DND-41 (cell line): ENCODE measurements around the gene SYCP2.

ENCODE experiments used
- ATAC-seq: fragments of 200-7000 bp; cut with Tn5 transposase; 3 replicates; pipeline ENCODE4 v1.9.1; 2021; ENCODE audit warnings: low read depth; ENCODE audit not compliant: insufficient read depth
- DNase-seq: peaks from one replicate; pipeline ENCODE4 v3.0.0-alpha.2; 2020
- H2AFZ ChIP-seq: 2 replicates; pipeline ENCODE4 v1.6.0; 2012; ENCODE audit warnings: low read depth, low read length
- H3K27ac ChIP-seq: 2 replicates; pipeline ENCODE4 v1.5.1; 2012; ENCODE audit warnings: low read length, inconsistent platforms
- H3K27me3 ChIP-seq: fragments of 200-600 bp; sonication (generic); 2 replicates; pipeline ENCODE4 v1.6.0; 2012; ENCODE audit warnings: low read length, mild to moderate bottlenecking, inconsistent platforms; ENCODE audit not compliant: insufficient read depth, poor library complexity
- H3K36me3 ChIP-seq: 2 replicates; pipeline ENCODE4 v1.5.1; 2012; ENCODE audit warnings: low read length, inconsistent platforms; ENCODE audit not compliant: insufficient read depth
- H3K4me1 ChIP-seq: 2 replicates; pipeline ENCODE4 v1.5.1; 2012; ENCODE audit warnings: mild to moderate bottlenecking, low read length; ENCODE audit not compliant: insufficient read depth
- H3K4me2 ChIP-seq: 2 replicates; pipeline ENCODE4 v1.6.0; 2012; ENCODE audit warnings: mild to moderate bottlenecking, moderate library complexity, low read length, inconsistent platforms; ENCODE audit not compliant: insufficient read depth
- H3K4me3 ChIP-seq, 2 experiments: fragments of 200-600 bp in 1 of 2; shearing (Covaris generic) in 1 of 2; 2 replicates each; pipeline ENCODE4 v1.5.1; 2012 to 2016; ENCODE audit warnings: inconsistent platforms in 2 of 2, low read length in 2 of 2, mild to moderate bottlenecking in 2 of 2, low read depth in 1 of 2, moderate library complexity in 1 of 2
- H3K79me2 ChIP-seq: 2 replicates; pipeline ENCODE4 v1.6.0; 2012; ENCODE audit warnings: low read length, inconsistent platforms; ENCODE audit not compliant: insufficient read depth
- H3K9ac ChIP-seq: 2 replicates; pipeline ENCODE4 v1.6.0; 2012; ENCODE audit warnings: low read depth, mild to moderate bottlenecking, inconsistent platforms, low read length, moderate library complexity
- H3K9me3 ChIP-seq: 2 replicates; pipeline ENCODE4 v1.5.1; 2012; ENCODE audit warnings: low read length, moderate library complexity, mild to moderate bottlenecking, inconsistent platforms; ENCODE audit not compliant: insufficient read depth, severe bottlenecking
- H4K20me1 ChIP-seq: 2 replicates; pipeline ENCODE4 v1.6.0; 2012; ENCODE audit warnings: low read length; ENCODE audit not compliant: insufficient read depth
- CTCF ChIP-seq: IDR thresholded peaks from 2 replicates; pipeline ENCODE4 v1.5.1; 2012; ENCODE audit warnings: borderline replicate concordance, low read length, moderate library complexity, mild to moderate bottlenecking; ENCODE audit not compliant: poor library complexity, severe bottlenecking; ENCODE audit errors: extremely low read depth
- EZH2 ChIP-seq: IDR thresholded peaks from 3 replicates; pipeline ENCODE4 v1.6.1; 2012; ENCODE audit warnings: borderline replicate concordance, low read depth, mild to moderate bottlenecking, moderate library complexity, low read length, inconsistent platforms; ENCODE audit not compliant: severe bottlenecking

The SYCP2 gene

GRCh38 chr20:59825944-59826759, 107.3 kb downstream of the SYCP2 start:
- Histone ChIP-seq H3K4me3 (no peak overlapping the region), H4K20me1 (no peaks in the 10 kb centered on the region), H3K4me1 (no peaks in the 10 kb centered on the region), H3K36me3 (no peaks in the 10 kb centered on the region), H3K27ac (no peak overlapping the region), H2AFZ (no peak overlapping the region), H3K9ac (no peak overlapping the region), H3K4me2 (no peak overlapping the region), H3K27me3 (peaks cover 20% of the 10 kb centered on the region), H3K79me2 (no peaks in the 10 kb centered on the region), H3K9me3 (no peaks in the 10 kb centered on the region)
- DNase-seq (no peak), ATAC-seq (no peak)
- TF ChIP-seq EZH2, result no peak
- no peak for TF ChIP-seq CTCF

- Histone ChIP-seq H3K4me3 (no peak overlapping the region), H3K4me1 (no peaks in the 10 kb centered on the region), H2AFZ (no peak overlapping the region), H3K27me3 (peaks cover 20% of the 10 kb centered on the region), H3K36me3 (no peaks in the 10 kb centered on the region), H3K9me3 (no peaks in the 10 kb centered on the region), H3K4me2 (no peak overlapping the region), H3K9ac (no peak overlapping the region), H3K27ac (no peak overlapping the region), H4K20me1 (no peaks in the 10 kb centered on the region), H3K79me2 (no peaks in the 10 kb centered on the region)
- ATAC-seq, result no peak
- no peak for DNase-seq
- no peak for TF ChIP-seq CTCF
- TF ChIP-seq EZH2, result no peak
These were observed 107.9 kb downstream of the SYCP2 start for GRCh38 chr20:59825563-59825920.

DNA sequence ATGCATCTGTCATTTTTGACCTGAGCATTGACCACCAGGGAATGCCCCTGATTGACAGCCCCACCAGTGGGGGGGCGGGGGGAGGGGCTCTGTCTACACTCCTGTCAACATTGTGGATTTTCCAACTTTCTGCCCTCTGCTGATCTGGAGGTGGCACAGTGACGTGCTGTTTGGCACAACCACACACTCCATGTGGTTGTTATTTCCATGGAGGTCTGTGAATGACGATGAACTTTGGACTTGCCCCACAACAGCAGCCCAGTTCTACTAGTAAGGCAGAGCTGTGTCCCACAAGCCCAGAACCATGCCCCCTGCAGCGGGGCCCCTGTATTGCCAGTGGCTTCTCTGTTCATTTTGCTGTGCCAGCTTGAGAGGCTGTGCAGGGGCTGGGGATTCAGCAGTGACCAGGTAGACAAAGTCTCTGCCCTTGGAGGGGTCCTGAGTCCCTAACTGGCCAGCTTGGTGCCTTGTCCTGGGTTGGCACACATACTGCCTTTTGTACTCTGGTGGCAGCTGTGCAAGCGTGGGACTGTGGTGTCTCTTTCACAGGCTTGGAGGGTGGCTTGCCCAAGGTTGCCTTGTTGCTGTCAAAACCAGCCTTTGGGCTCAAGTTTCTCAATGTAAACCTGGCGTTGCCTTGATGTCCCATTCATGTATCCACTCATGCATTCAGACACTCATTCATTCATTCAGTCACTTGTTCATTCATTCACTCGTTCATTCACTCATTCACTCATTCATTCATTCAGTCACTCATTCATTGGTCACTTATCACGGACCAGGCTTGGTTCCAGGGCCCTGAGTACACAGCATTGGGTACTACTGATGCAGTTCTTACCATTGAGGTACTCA, 108.5 kb downstream of the SYCP2 start:
- Histone ChIP-seq H3K36me3 (no peaks in the 10 kb centered on the region), H3K4me3 (no peak overlapping the region), H3K27me3 (peaks cover 18% of the 10 kb centered on the region), H3K4me2 (no peak overlapping the region), H3K4me1 (no peaks in the 10 kb centered on the region), H3K27ac (no peak overlapping the region), H4K20me1 (no peaks in the 10 kb centered on the region), H2AFZ (no peak overlapping the region), H3K79me2 (no peaks in the 10 kb centered on the region), H3K9ac (no peak overlapping the region), H3K9me3 (no peaks in the 10 kb centered on the region)
- DNase-seq (no peak), ATAC-seq (no peak)
- TF ChIP-seq EZH2 (no peak), CTCF (no peak)
